ENCODE results near the gene GUCY1A1.

Gene GUCY1A1

DNA sequence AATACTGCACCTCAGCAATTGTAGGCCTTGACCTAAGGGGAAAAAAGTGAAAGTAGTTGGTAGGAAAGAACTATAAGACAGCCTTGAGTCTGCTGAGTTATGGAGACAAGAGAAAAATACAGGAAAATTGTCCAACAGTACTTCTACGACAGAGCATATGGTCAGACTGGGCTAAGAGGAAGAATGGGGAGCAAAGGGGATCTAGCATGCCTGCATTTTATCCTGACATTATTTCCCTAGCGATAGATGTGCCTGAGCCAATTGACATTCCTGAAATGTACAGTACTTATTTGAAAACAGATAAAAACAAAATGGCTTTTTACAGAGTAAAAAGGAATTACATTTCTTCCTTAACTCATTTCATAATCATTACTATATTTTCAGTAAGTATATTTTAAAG, 22.2 kb downstream of the GUCY1A1 start:
- no peak overlapping the region for H3K4me3 ChIP-seq (ENCODE audit: low read depth, low read length, poor library complexity, severe bottlenecking)
- no peaks in the 10 kb centered on the region for H3F3A ChIP-seq (ENCODE audit: insufficient read depth, low read length)
- no peaks in the 10 kb centered on the region for H4K20me1 ChIP-seq (ENCODE audit: insufficient read depth, low read length)
- H2AFZ ChIP-seq (ENCODE audit: low read length): no peak overlapping the region
- H3K4me2 ChIP-seq (ENCODE audit: low read length): no peak overlapping the region
- no peaks in the 10 kb centered on the region for H3K36me3 ChIP-seq (ENCODE audit: insufficient read depth, low read length)
- no peak overlapping the region for H3K27ac ChIP-seq (ENCODE audit: low read depth, low read length, poor library complexity, severe bottlenecking)
- H3K9me3 ChIP-seq (ENCODE audit: low read length): no peaks in the 10 kb centered on the region
- H3K79me2 ChIP-seq (ENCODE audit: insufficient read depth, low read length): no peaks in the 10 kb centered on the region
- TF ChIP-seq, protein P1, sequence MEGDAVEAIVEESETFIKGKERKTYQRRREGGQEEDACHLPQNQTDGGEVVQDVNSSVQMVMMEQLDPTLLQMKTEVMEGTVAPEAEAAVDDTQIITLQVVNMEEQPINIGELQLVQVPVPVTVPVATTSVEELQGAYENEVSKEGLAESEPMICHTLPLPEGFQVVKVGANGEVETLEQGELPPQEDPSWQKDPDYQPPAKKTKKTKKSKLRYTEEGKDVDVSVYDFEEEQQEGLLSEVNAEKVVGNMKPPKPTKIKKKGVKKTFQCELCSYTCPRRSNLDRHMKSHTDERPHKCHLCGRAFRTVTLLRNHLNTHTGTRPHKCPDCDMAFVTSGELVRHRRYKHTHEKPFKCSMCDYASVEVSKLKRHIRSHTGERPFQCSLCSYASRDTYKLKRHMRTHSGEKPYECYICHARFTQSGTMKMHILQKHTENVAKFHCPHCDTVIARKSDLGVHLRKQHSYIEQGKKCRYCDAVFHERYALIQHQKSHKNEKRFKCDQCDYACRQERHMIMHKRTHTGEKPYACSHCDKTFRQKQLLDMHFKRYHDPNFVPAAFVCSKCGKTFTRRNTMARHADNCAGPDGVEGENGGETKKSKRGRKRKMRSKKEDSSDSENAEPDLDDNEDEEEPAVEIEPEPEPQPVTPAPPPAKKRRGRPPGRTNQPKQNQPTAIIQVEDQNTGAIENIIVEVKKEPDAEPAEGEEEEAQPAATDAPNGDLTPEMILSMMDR (IDR thresholded peaks at IDR 0.05; ENCODE audit: low read length): no peak
- TF ChIP-seq EZH2 (IDR thresholded peaks at IDR 0.05; ENCODE audit: borderline replicate concordance, low read length): no peak
- H3K27me3 ChIP-seq (ENCODE audit: insufficient read depth, low read length): no peaks in the 10 kb centered on the region
- no peak overlapping the region for H3K9ac ChIP-seq (ENCODE audit: low read length)
- no peaks in the 10 kb centered on the region for H3K4me1 ChIP-seq (ENCODE audit: insufficient read depth, low read length, severe bottlenecking)
- H3K9me2 ChIP-seq (ENCODE audit: low read depth, low read length): no peaks in the 10 kb centered on the region

DNA sequence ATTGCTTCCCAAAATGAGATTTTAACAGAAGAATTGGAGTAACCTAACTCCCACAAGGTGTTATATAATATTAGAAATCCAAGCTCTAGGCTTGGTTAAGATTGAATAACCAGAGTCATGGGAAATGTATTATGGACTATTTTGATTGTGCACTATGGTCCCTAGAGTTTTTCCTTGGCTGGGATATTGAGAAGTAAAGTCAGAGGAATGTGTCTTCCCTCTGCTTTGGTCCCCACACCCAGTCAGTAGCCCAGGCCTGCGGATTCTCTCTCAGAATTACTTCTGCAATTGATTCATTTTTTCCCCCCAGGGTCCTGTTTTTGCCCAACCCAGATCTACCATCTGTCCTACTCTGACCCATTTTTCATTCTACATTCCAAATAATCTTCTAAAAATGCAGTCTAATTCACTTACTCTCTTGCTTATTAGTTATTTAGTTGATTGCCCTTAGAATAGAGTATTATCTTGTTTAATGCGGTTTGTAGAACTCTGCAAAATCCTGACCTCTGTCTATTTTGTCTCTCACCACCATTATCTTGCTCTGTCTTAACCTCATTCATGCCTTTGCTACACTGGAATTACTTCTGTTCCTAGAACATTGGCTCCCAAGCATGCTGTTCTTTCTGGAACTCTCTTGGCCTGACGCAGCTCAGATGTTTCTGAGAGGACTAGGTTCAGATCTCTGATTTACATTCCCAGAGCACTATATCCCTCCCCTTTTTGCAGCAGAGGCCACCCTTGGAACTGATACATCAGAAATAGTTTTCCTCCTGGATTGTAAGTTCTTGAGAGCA, 23.6 kb downstream of the GUCY1A1 start:
- Histone ChIP-seq H3K9me3 (ENCODE audit: low read length) (no peaks in the 10 kb centered on the region), H3K9ac (ENCODE audit: low read length) (no peak overlapping the region), H3K4me2 (ENCODE audit: low read length) (no peak overlapping the region), H3K27me3 (ENCODE audit: insufficient read depth, low read length) (no peaks in the 10 kb centered on the region), H4K20me1 (ENCODE audit: insufficient read depth, low read length) (no peaks in the 10 kb centered on the region), H3K79me2 (ENCODE audit: insufficient read depth, low read length) (no peaks in the 10 kb centered on the region), H3K4me3 (ENCODE audit: low read depth, low read length, poor library complexity, severe bottlenecking) (no peak overlapping the region), H3K4me1 (ENCODE audit: insufficient read depth, low read length, severe bottlenecking) (no peaks in the 10 kb centered on the region), H3K27ac (ENCODE audit: low read depth, low read length, poor library complexity, severe bottlenecking) (no peak overlapping the region), H3K36me3 (ENCODE audit: insufficient read depth, low read length) (no peaks in the 10 kb centered on the region), H2AFZ (ENCODE audit: low read length) (no peak overlapping the region), H3K9me2 (ENCODE audit: low read depth, low read length) (no peaks in the 10 kb centered on the region), H3F3A (ENCODE audit: insufficient read depth, low read length) (no peaks in the 10 kb centered on the region)
- no peak for TF ChIP-seq EZH2 (IDR thresholded peaks at IDR 0.05; ENCODE audit: borderline replicate concordance, low read length)
- TF ChIP-seq, protein P1 (IDR thresholded peaks at IDR 0.05; ENCODE audit: low read length): no peak

DNA sequence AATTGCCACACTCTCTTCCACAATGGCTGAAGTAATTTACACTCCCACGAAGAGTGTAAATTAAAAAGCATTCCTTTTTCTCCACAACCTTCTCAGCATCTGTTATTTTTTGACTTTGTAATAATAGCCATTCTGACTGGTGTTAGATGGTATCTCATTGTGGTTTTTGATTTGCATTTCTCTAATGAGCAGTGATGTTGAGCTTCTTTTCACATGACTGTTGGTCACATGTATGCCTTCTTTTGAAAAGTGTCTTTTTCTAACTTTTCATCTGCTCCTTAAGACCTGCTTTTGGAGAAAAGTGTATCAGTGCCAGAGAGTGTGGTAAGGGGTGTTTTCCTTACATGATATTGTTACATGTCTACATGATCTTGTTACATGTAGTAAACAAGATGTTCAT, 25.7 kb downstream of the GUCY1A1 start:
- H3K79me2 ChIP-seq (ENCODE audit: insufficient read depth, low read length): no peaks in the 10 kb centered on the region

More for the DNA sequence above, 25.7 kb downstream of the GUCY1A1 start:
- no peak for TF ChIP-seq EZH2 (IDR thresholded peaks at IDR 0.05; ENCODE audit: borderline replicate concordance, low read length)
- TF ChIP-seq, protein P1 (IDR thresholded peaks at IDR 0.05; ENCODE audit: low read length): no peak
- H3K4me3 ChIP-seq (ENCODE audit: low read depth, low read length, poor library complexity, severe bottlenecking): no peak overlapping the region
- H3K9me2 ChIP-seq (ENCODE audit: low read depth, low read length): no peaks in the 10 kb centered on the region
- H3K9me3 ChIP-seq (ENCODE audit: low read length): no peaks in the 10 kb centered on the region
- no peaks in the 10 kb centered on the region for H3F3A ChIP-seq (ENCODE audit: insufficient read depth, low read length)
- no peaks in the 10 kb centered on the region for H3K4me1 ChIP-seq (ENCODE audit: insufficient read depth, low read length, severe bottlenecking)
- no peaks in the 10 kb centered on the region for H3K36me3 ChIP-seq (ENCODE audit: insufficient read depth, low read length)
- no peak overlapping the region for H3K9ac ChIP-seq (ENCODE audit: low read length)
- no peaks in the 10 kb centered on the region for H3K27me3 ChIP-seq (ENCODE audit: insufficient read depth, low read length)
- no peak overlapping the region for H3K4me2 ChIP-seq (ENCODE audit: low read length)
- H3K27ac ChIP-seq (ENCODE audit: low read depth, low read length, poor library complexity, severe bottlenecking): no peak overlapping the region
- no peaks in the 10 kb centered on the region for H4K20me1 ChIP-seq (ENCODE audit: insufficient read depth, low read length)
- no peak overlapping the region for H2AFZ ChIP-seq (ENCODE audit: low read length)
